ENCODE results near the gene NCAM2. TPM values are rescaled to one million over a fixed set of nuclear protein-coding genes. Genes with fewer than 3 reads are reported as not detected.

Gene NCAM2
- total RNA-seq, 1 experiment from 2014 or later, result not detected

GRCh38 chr21:21205604-21206003, 207.4 kb downstream of the NCAM2 start:
- DNase-seq (ENCODE audit: low read depth), result no peak

- DNase-seq (ENCODE audit: low read depth), result no peak
These were observed 212.3 kb downstream of the NCAM2 start for GRCh38 chr21:21210552-21210951.

GRCh38 chr21:21213297-21213696, 215.1 kb downstream of the NCAM2 start:
- DNase-seq (ENCODE audit: low read depth), result no peak

- DNase-seq (ENCODE audit: low read depth), result no peak
These were observed 217.8 kb downstream of the NCAM2 start for GRCh38 chr21:21216047-21216446.

- no peak for DNase-seq (ENCODE audit: low read depth)
These were observed 228.3 kb downstream of the NCAM2 start for GRCh38 chr21:21226472-21226871.

- DNase-seq (ENCODE audit: low read depth), result no peak
These were observed 232.5 kb downstream of the NCAM2 start for GRCh38 chr21:21230672-21231071.

- no peak for DNase-seq (ENCODE audit: low read depth)
These were observed 233.7 kb downstream of the NCAM2 start for GRCh38 chr21:21231913-21232312.

GRCh38 chr21:21232320-21232719, 234.1 kb downstream of the NCAM2 start:
- DNase-seq (ENCODE audit: low read depth), result peak; percentile 5

GRCh38 chr21:21233051-21233450, 234.8 kb downstream of the NCAM2 start:
- no peak for DNase-seq (ENCODE audit: low read depth)

- no peak for DNase-seq (ENCODE audit: low read depth)
These were observed 238.8 kb downstream of the NCAM2 start for GRCh38 chr21:21236996-21237395.

- no peak for DNase-seq (ENCODE audit: low read depth)
These were observed 240.6 kb downstream of the NCAM2 start for GRCh38 chr21:21238629-21239400.

GRCh38 chr21:21241391-21241790, 243.2 kb downstream of the NCAM2 start:
- DNase-seq (ENCODE audit: low read depth), result no peak

GRCh38 chr21:21246007-21246406, 247.8 kb downstream of the NCAM2 start:
- DNase-seq (ENCODE audit: low read depth), result no peak

GRCh38 chr21:21247424-21247823, 249.2 kb downstream of the NCAM2 start:
- DNase-seq (ENCODE audit: low read depth), result no peak

- DNase-seq (ENCODE audit: low read depth), result no peak
These were observed 263.8 kb downstream of the NCAM2 start for GRCh38 chr21:21262048-21262447.

- DNase-seq (ENCODE audit: low read depth), result peak; percentile 3
These were observed 269.9 kb downstream of the NCAM2 start for GRCh38 chr21:21268061-21268471.

GRCh38 chr21:21268885-21269284, 270.7 kb downstream of the NCAM2 start:
- DNase-seq (ENCODE audit: low read depth), result no peak

GRCh38 chr21:21279193-21279901, 281.1 kb downstream of the NCAM2 start:
- no peak for DNase-seq (ENCODE audit: low read depth)

- no peak for DNase-seq (ENCODE audit: low read depth)
These were observed 285.6 kb downstream of the NCAM2 start for GRCh38 chr21:21283810-21284209.

GRCh38 chr21:21286170-21286798, 288.1 kb downstream of the NCAM2 start:
- no peak for DNase-seq (ENCODE audit: low read depth)

- DNase-seq (ENCODE audit: low read depth), result no peak
These were observed 292.5 kb downstream of the NCAM2 start for GRCh38 chr21:21290751-21291150.

- no peak for DNase-seq (ENCODE audit: low read depth)
These were observed 293.8 kb downstream of the NCAM2 start for GRCh38 chr21:21291883-21292569.

All from HT1080 (cell line).